SK-N-SH (cell line): Measurements from ENCODE around the gene AIMP2. TPM values are rescaled to one million over a fixed set of nuclear protein-coding genes. Genes with fewer than 3 reads are reported as not detected.
"Not testable (repeated sequence)": the region's sequence is repeated elsewhere in the genome, so short reads cannot be mapped to it uniquely, and the experiment has no call there.

ENCODE experiments used
- CTCF ChIA-PET: fragments of 300-600, 350-600 bp; formaldehyde crosslinking; extraction: SDS; loops from one replicate; lab custom pipeline; 2021; lab: Yijun Ruan, JAX
- POLR2A ChIA-PET: fragments of 350-600 bp; sonication (Branson Sonifier 250); formaldehyde crosslinking; extraction: SDS; loops from one replicate; lab custom pipeline; 2020; ENCODE audit warnings: antibody characterized with exemption, inconsistent platforms; lab: Yijun Ruan, JAX
- DNase-seq: peaks from one replicate; pipeline ENCODE4 v3.0.0; 2012
- H2AFZ ChIP-seq: fragments of 200-600 bp; sonication (generic); 2 replicates; pipeline ENCODE4 v1.8.1; 2016; ENCODE audit warnings: antibody characterized with exemption, mild to moderate bottlenecking, low read depth
- H3F3A ChIP-seq: fragments of 200-600 bp; sonication (generic); replicated peaks from 2 replicates; pipeline ENCODE3; 2016; ENCODE audit warnings: antibody characterized with exemption, mild to moderate bottlenecking; ENCODE audit not compliant: insufficient read depth
- H3K27ac ChIP-seq, 2 experiments: fragments of 200-500 bp in 1 of 2; fragments of 200-600 bp in 1 of 2; sonication (Bioruptor generic) in 1 of 2; sonication (generic), shearing (Covaris generic) in 1 of 2; 2 replicates each; pipeline versions ENCODE4 v1.5.1 to v1.6.1; 2014 to 2016; ENCODE audit warnings: low read depth in 2 of 2, inconsistent platforms in 1 of 2, low read length in 1 of 2, mild to moderate bottlenecking in 1 of 2, mixed read lengths in 1 of 2
- H3K27me3 ChIP-seq: fragments of 200-600 bp; sonication (generic), shearing (Covaris generic); 2 replicates; pipeline ENCODE4 v1.6.1; 2016; ENCODE audit warnings: mixed run types; ENCODE audit not compliant: insufficient read depth
- H3K36me3 ChIP-seq, 2 experiments: fragments of 200-500 bp in 1 of 2; fragments of 200-600 bp in 1 of 2; sonication (Bioruptor generic) in 1 of 2; sonication (generic) in 1 of 2; replicated peaks in 1 of 2; 2 replicates each; pipeline versions ENCODE3 to v1.5.1; 2014 to 2016; ENCODE audit warnings: low read length in 1 of 2, mild to moderate bottlenecking in 1 of 2; ENCODE audit not compliant: insufficient read depth in 2 of 2, control insufficient read depth in 1 of 2
- H3K4me1 ChIP-seq, 2 experiments: fragments of 200-500 bp in 1 of 2; fragments of 200-600 bp in 1 of 2; sonication (Bioruptor generic) in 1 of 2; sonication (generic), shearing (Covaris generic) in 1 of 2; 2 replicates each; pipeline versions ENCODE4 v1.5.1 to v1.6.1; 2014 to 2016; ENCODE audit warnings: low read depth in 1 of 2, low read length in 1 of 2, mixed run types in 1 of 2; ENCODE audit not compliant: insufficient read depth in 2 of 2, control insufficient read depth in 1 of 2
- H3K4me2 ChIP-seq: fragments of 200-600 bp; sonication (generic), shearing (Covaris generic); 2 replicates; pipeline ENCODE4 v1.6.1; 2017; ENCODE audit warnings: mixed run types
- H3K4me3 ChIP-seq, 2 experiments: fragments of 200-500 bp in 1 of 2; fragments of 200-600 bp in 1 of 2; sonication (Bioruptor generic) in 1 of 2; sonication (generic), shearing (Covaris generic) in 1 of 2; 2 replicates each; pipeline versions ENCODE4 v1.5.1 to v1.8.1; 2014 to 2016; ENCODE audit warnings: low read depth in 2 of 2, inconsistent platforms in 1 of 2, low read length in 1 of 2, mild to moderate bottlenecking in 1 of 2, mixed read lengths in 1 of 2, moderate library complexity in 1 of 2
- H3K79me2 ChIP-seq: fragments of 200-600 bp; sonication (generic); 2 replicates; pipeline ENCODE4 v1.8.1; 2017; ENCODE audit warnings: mild to moderate bottlenecking; ENCODE audit not compliant: insufficient read depth
- H3K9ac ChIP-seq: fragments of 200-600 bp; sonication (generic); 2 replicates; pipeline ENCODE4 v1.6.1; 2017; ENCODE audit warnings: mixed run types
- H3K9me2 ChIP-seq: fragments of 200-600 bp; sonication (generic); 2 replicates; pipeline ENCODE4 v1.6.1; 2017; ENCODE audit warnings: mixed run types
- H3K9me3 ChIP-seq: fragments of 200-600 bp; sonication (generic); 2 replicates; pipeline ENCODE4 v1.6.1; 2017; ENCODE audit warnings: mixed run types, mild to moderate bottlenecking, moderate library complexity
- H4K20me1 ChIP-seq: fragments of 200-600 bp; sonication (generic); 2 replicates; pipeline ENCODE4 v1.6.1; 2017; ENCODE audit warnings: mild to moderate bottlenecking, mixed run types; ENCODE audit not compliant: insufficient read depth
- ELF1 ChIP-seq: IDR thresholded peaks from 2 replicates; pipeline ENCODE4 v1.4.0; 2012
- FOXJ3 ChIP-seq: sonication (generic); formaldehyde crosslinking; IDR thresholded peaks from 2 replicates; pipeline ENCODE4 v1.5.1; 2020; ENCODE audit warnings: mild to moderate bottlenecking, missing genetic modification reagents
- FOXM1 ChIP-seq: IDR thresholded peaks from 2 replicates; pipeline ENCODE4 v1.4.0; 2012; ENCODE audit warnings: low read depth, mild to moderate bottlenecking
- IRF3 ChIP-seq: fragments of 150-350 bp; IDR thresholded peaks from 2 replicates; pipeline ENCODE4 v1.6.1; 2016; ENCODE audit warnings: mild to moderate bottlenecking, low read depth, low read length
- JUND ChIP-seq: IDR thresholded peaks from 2 replicates; pipeline ENCODE4 v1.4.0; 2012
- MXI1 ChIP-seq: IDR thresholded peaks from 2 replicates; pipeline ENCODE4 v1.6.1; 2012; ENCODE audit warnings: mild to moderate bottlenecking, low read depth, low read length, improper control_type of control experiment
- NFIC ChIP-seq: IDR thresholded peaks from 2 replicates; pipeline ENCODE4 v1.4.0; 2012; ENCODE audit warnings: borderline replicate concordance
- NRF1 ChIP-seq: IDR thresholded peaks from 2 replicates; pipeline ENCODE4 v1.6.1; 2012; ENCODE audit warnings: low read depth, mild to moderate bottlenecking, low read length
- PBX3 ChIP-seq: IDR thresholded peaks from 2 replicates; pipeline ENCODE4; 2012
- POLR2AphosphoS5 ChIP-seq: IDR thresholded peaks from 2 replicates; pipeline ENCODE4 v1.6.1; 2012; ENCODE audit warnings: low read depth, low read length
- RFX5 ChIP-seq: IDR thresholded peaks from 2 replicates; pipeline ENCODE4 v1.6.1; 2012; ENCODE audit warnings: mild to moderate bottlenecking, improper control_type of control experiment, low read length
- RXRA ChIP-seq: IDR thresholded peaks from 2 replicates; pipeline ENCODE4 v1.4.0; 2012; ENCODE audit warnings: low read depth, mild to moderate bottlenecking, borderline replicate concordance
- TAF1 ChIP-seq: IDR thresholded peaks from 2 replicates; pipeline ENCODE4 v1.6.1; 2012; ENCODE audit warnings: low read depth, mild to moderate bottlenecking, low read length, moderate library complexity, borderline replicate concordance
- TCF12 ChIP-seq: IDR thresholded peaks from 2 replicates; pipeline ENCODE4 v1.4.0; 2012
- USF1 ChIP-seq: IDR thresholded peaks from 2 replicates; pipeline ENCODE4 v1.4.0; 2012; ENCODE audit warnings: low read depth, borderline replicate concordance
- USF2 ChIP-seq: fragments of 150-350 bp; IDR thresholded peaks from 2 replicates; pipeline ENCODE4 v1.6.1; 2017; ENCODE audit warnings: antibody characterized with exemption, low read length, low read depth, borderline replicate concordance
- WGBS: methylation state at CpG from one replicate; pipeline ENCODE4 v1.1.6; 2017; ENCODE audit warnings: low lambda C conversion rate; 5-methylcytosine and 5-hydroxymethylcytosine counted together
- polyA plus RNA-seq, 3 experiments: library from polyadenylated mRNA; depleted of rRNA; stranded (reverse); fragments of >200 nt; gene quantifications; 2 replicates each; pipeline ENCODE4 v1.2.3, GENCODE V29; 2012

AIMP2 gene
- polyA plus RNA-seq, 1 of the 3 experiments (the other 2 are of a cell fraction) = 104 TPM

GRCh38 chr7:6057316-6058129 lies 48.5 kb downstream of the AIMP2 start:
- Histone ChIP-seq H3K9ac (peak overlapping the region; percentile 87), H3K36me3 (peaks cover 6 to 29% of the 10 kb centered on the region in 2 experiments), H2AFZ (no peak overlapping the region), H3K27ac (peak overlapping the region in 1 of 2 experiments; percentile 75; a peak in 2 of 4 replicates), H4K20me1 (peaks cover 20% of the 10 kb centered on the region)
- CTCF ChIA-PET = interaction anchor here (0.6 to 1.9 kb wide), 4 partner anchors 10 to 201 kb away, joined by 3 to 5 read pairs (median 4); no protein-coding TSS in a partner anchor
- POLR2A ChIA-PET = no interaction called here
- 61% methylated on average over 14 of the region's 14 CpGs for WGBS
- no peak for TF ChIP-seq TAF1
- TF ChIP-seq MXI1 = 0 out of 2 replicates have a peak, but pooled peaks have one; percentile 36
- TF ChIP-seq, all 33 proteins: peak for 1
- H3K9me2 ChIP-seq = no peaks in the 10 kb centered on the region
- no peaks in the 10 kb centered on the region for H3K9me3 ChIP-seq
- peak overlapping the region; percentile 92 for H3K4me2 ChIP-seq
- no peak for DNase-seq
- H3K27me3 ChIP-seq = no peaks in the 10 kb centered on the region
- peaks cover 22% of the 10 kb centered on the region for H3F3A ChIP-seq
- H3K4me1 ChIP-seq = peaks cover 5 to 10% of the 10 kb centered on the region in 2 experiments; a peak in 2 of 4 replicates
- peak overlapping the region; percentile 65 to 89 for H3K4me3 ChIP-seq
- H3K79me2 ChIP-seq = peaks cover 69% of the 10 kb centered on the region

GRCh38 chr7:6059941-6060340 lies 50.9 kb downstream of the AIMP2 start:
- H3K9me3 ChIP-seq, H3F3A ChIP-seq: not testable (repeated sequence)
- CTCF ChIA-PET = interaction anchor here (0.6 kb wide), 1 partner anchor 100 kb away, joined by 3 read pairs; no protein-coding TSS in a partner anchor

GRCh38 chr7:6071406-6071805 lies 62.3 kb downstream of the AIMP2 start:
- TF ChIP-seq IRF3 = no peak
- TF ChIP-seq FOXM1 = no peak
- no peak for TF ChIP-seq ELF1
- TF ChIP-seq RXRA = no peak
- no peak for TF ChIP-seq USF1
- no peak for TF ChIP-seq USF2
- no peak for TF ChIP-seq POLR2AphosphoS5
- no peak for TF ChIP-seq RFX5
- TF ChIP-seq NRF1 = no peak
- TF ChIP-seq FOXJ3 (CRISPR knock-in tag) = no peak
- no peak for TF ChIP-seq NFIC
- TF ChIP-seq TCF12 = no peak
- no peak for TF ChIP-seq PBX3
- TF ChIP-seq JUND = no peak
- H3K4me3 ChIP-seq = no peak overlapping the region
- no peaks in the 10 kb centered on the region for H3K4me1 ChIP-seq
- H3K9ac ChIP-seq = no peak overlapping the region
- no peaks in the 10 kb centered on the region for H3K79me2 ChIP-seq
- H3K4me2 ChIP-seq = no peak overlapping the region
- ChIA-PET POLR2A (no interaction called here), CTCF (interaction anchor here (1.6 kb wide), 1 partner anchor 47 kb away, joined by 3 read pairs; no protein-coding TSS in a partner anchor)
- H3K27ac ChIP-seq = no peak overlapping the region
- H2AFZ ChIP-seq = no peak overlapping the region
- peaks cover 4% of the 10 kb centered on the region for H3F3A ChIP-seq
- no peaks in the 10 kb centered on the region for H3K27me3 ChIP-seq
- no peak for DNase-seq
- no peaks in the 10 kb centered on the region for H3K9me3 ChIP-seq
- no peaks in the 10 kb centered on the region for H4K20me1 ChIP-seq
- no peaks in the 10 kb centered on the region for H3K9me2 ChIP-seq
- no peaks in the 10 kb centered on the region for H3K36me3 ChIP-seq
- WGBS = 88% methylated on average over 3 of the region's 3 CpGs

More at GRCh38 chr7:6059941-6060340, 50.9 kb downstream of the AIMP2 start:
- H3K9ac ChIP-seq, POLR2A ChIA-PET, H3K9me2 ChIP-seq, H3K4me3 ChIP-seq, H3K4me1 ChIP-seq, DNase-seq, H3K4me2 ChIP-seq, H3K36me3 ChIP-seq, H3K27me3 ChIP-seq, H3K27ac ChIP-seq: not testable (repeated sequence)
- Histone ChIP-seq H4K20me1 (peaks cover 16% of the 10 kb centered on the region), H2AFZ (peak overlapping the region; percentile 95; the same call in 1 of the 2 replicates), H3K79me2 (peaks cover 46% of the 10 kb centered on the region)
- WGBS = 90% methylated on average over 11 of the region's 11 CpGs
